A549 (cell line): Measurements from ENCODE around the gene TMEM222.

Experiments used
- EP300 ChIP-seq, 2 experiments: fragments of >200 bp; sonication (Bioruptor Twin); formaldehyde crosslinking; IDR thresholded peaks; 2 replicates in 1 of 2; 3 replicates in 1 of 2; pipeline ENCODE4 v1.6.1; 2016 to 2017
- KDM1A ChIP-seq: fragments of 200-600 bp; sonication (generic); IDR thresholded peaks from 2 replicates; pipeline ENCODE4 v1.6.1; 2016; ENCODE audit warnings: low read depth, mild to moderate bottlenecking
- SMC3 ChIP-seq: fragments of >200 bp; sonication (Bioruptor Twin); formaldehyde crosslinking; IDR thresholded peaks from 3 replicates; pipeline ENCODE4 v1.6.1; 2018; ENCODE audit warnings: inconsistent platforms
- TF ChIP-seq, protein P1 (sequence below): fragments of >200 bp; sonication (Bioruptor Twin); formaldehyde crosslinking; IDR thresholded peaks from 3 replicates; pipeline ENCODE4 v1.5.1; 2016

DNA sequence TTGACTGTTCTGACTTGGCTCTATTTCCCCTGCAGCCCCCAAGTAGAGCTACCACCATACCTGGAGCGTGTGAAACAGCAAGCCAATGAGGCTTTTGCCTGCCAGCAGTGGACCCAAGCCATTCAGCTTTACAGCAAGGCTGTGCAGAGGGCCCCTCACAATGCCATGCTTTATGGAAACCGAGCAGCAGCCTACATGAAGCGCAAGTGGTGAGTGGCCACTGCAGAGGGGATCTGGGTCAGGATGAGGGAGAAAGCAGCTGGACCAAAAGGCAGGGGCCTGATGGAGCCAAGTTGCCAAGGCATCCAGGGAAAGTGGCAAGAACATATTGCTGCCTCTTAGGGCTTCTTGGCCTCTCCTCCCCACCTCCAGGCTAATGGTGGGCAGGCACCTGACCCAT is 24.1 kb upstream of the TMEM222 start:
- TF ChIP-seq, protein P1, sequence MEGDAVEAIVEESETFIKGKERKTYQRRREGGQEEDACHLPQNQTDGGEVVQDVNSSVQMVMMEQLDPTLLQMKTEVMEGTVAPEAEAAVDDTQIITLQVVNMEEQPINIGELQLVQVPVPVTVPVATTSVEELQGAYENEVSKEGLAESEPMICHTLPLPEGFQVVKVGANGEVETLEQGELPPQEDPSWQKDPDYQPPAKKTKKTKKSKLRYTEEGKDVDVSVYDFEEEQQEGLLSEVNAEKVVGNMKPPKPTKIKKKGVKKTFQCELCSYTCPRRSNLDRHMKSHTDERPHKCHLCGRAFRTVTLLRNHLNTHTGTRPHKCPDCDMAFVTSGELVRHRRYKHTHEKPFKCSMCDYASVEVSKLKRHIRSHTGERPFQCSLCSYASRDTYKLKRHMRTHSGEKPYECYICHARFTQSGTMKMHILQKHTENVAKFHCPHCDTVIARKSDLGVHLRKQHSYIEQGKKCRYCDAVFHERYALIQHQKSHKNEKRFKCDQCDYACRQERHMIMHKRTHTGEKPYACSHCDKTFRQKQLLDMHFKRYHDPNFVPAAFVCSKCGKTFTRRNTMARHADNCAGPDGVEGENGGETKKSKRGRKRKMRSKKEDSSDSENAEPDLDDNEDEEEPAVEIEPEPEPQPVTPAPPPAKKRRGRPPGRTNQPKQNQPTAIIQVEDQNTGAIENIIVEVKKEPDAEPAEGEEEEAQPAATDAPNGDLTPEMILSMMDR, result no peak
- TF ChIP-seq KDM1A (no peak), SMC3 (no peak), EP300 (IDR thresholded peaks at IDR 0.05) (no peak)
